HEK293T (cell line): Measurements from ENCODE around the gene TBX2.

Source experiments
- CTCF ChIA-PET: fragments of 350-600 bp; formaldehyde crosslinking; extraction: SDS; loops from one replicate; lab custom pipeline; 2021; ENCODE audit warnings: antibody characterized with exemption, inconsistent platforms; lab: Yijun Ruan, JAX
- POLR2A ChIA-PET: fragments of 350-600 bp; formaldehyde crosslinking; extraction: SDS; loops from one replicate; lab custom pipeline; 2020; ENCODE audit warnings: antibody characterized with exemption, inconsistent platforms; lab: Yijun Ruan, JAX
- DNase-seq: peaks from one replicate; pipeline ENCODE4 v3.0.0; 2012; ENCODE audit warnings: mixed read lengths; ENCODE audit errors: extremely low spot score
- ARNT ChIP-seq: fragments of 450-650 bp; IDR thresholded peaks from 2 replicates; pipeline ENCODE4 v1.6.1; 2017; ENCODE audit warnings: mild to moderate bottlenecking
- BHLHE40 ChIP-seq: fragments of 450-650 bp; IDR thresholded peaks from 2 replicates; pipeline ENCODE4 v1.6.1; 2016; ENCODE audit warnings: mild to moderate bottlenecking, moderate library complexity, borderline replicate concordance
- CTBP1 ChIP-seq: fragments of 450-650 bp; IDR thresholded peaks from 2 replicates; pipeline ENCODE4 v1.6.1; 2016; ENCODE audit warnings: borderline replicate concordance
- ELF4 ChIP-seq: fragments of 450-650 bp; IDR thresholded peaks from 2 replicates; pipeline ENCODE4 v1.6.1; 2017; ENCODE audit warnings: antibody characterized with exemption
- FOXA1 ChIP-seq: fragments of 450-650 bp; IDR thresholded peaks from 2 replicates; pipeline ENCODE4 v1.6.1; 2016; ENCODE audit warnings: mild to moderate bottlenecking
- FOXK2 ChIP-seq: fragments of 450-650 bp; IDR thresholded peaks from 2 replicates; pipeline ENCODE4 v1.6.1; 2016; ENCODE audit warnings: mild to moderate bottlenecking
- FOXM1 ChIP-seq: fragments of 450-650 bp; IDR thresholded peaks from 2 replicates; pipeline ENCODE4 v1.6.1; 2017; ENCODE audit warnings: mild to moderate bottlenecking, borderline replicate concordance
- HDGF ChIP-seq: fragments of 450-650 bp; IDR thresholded peaks from 2 replicates; pipeline ENCODE4 v1.6.1; 2017; ENCODE audit warnings: antibody characterized with exemption, borderline replicate concordance
- L3MBTL2 ChIP-seq: fragments of 450-650 bp; conservative IDR thresholded peaks from 2 replicates; pipeline ENCODE4 v1.6.1; 2016; ENCODE audit warnings: mild to moderate bottlenecking
- LEF1 ChIP-seq: fragments of 450-650 bp; IDR thresholded peaks from 2 replicates; pipeline ENCODE4 v1.6.1; 2017; ENCODE audit warnings: mild to moderate bottlenecking, borderline replicate concordance
- NFRKB ChIP-seq: fragments of 450-650 bp; IDR thresholded peaks from 2 replicates; pipeline ENCODE4 v1.6.1; 2016; ENCODE audit warnings: mild to moderate bottlenecking, moderate library complexity
- PKNOX1 ChIP-seq: fragments of 450-650 bp; IDR thresholded peaks from 2 replicates; pipeline ENCODE4 v1.6.1; 2016
- SP1 ChIP-seq: fragments of 450-650 bp; IDR thresholded peaks from 2 replicates; pipeline ENCODE4 v1.6.1; 2017
- SUZ12 ChIP-seq: fragments of 450-650 bp; IDR thresholded peaks from 2 replicates; pipeline ENCODE4 v1.6.1; 2016; ENCODE audit warnings: mild to moderate bottlenecking
- TARDBP ChIP-seq: fragments of 450-650 bp; IDR thresholded peaks from 2 replicates; pipeline ENCODE4 v1.6.1; 2016
- ZNF384 ChIP-seq: fragments of 450-650 bp; IDR thresholded peaks from 2 replicates; pipeline ENCODE4 v1.6.1; 2016

TBX2 gene

DNA sequence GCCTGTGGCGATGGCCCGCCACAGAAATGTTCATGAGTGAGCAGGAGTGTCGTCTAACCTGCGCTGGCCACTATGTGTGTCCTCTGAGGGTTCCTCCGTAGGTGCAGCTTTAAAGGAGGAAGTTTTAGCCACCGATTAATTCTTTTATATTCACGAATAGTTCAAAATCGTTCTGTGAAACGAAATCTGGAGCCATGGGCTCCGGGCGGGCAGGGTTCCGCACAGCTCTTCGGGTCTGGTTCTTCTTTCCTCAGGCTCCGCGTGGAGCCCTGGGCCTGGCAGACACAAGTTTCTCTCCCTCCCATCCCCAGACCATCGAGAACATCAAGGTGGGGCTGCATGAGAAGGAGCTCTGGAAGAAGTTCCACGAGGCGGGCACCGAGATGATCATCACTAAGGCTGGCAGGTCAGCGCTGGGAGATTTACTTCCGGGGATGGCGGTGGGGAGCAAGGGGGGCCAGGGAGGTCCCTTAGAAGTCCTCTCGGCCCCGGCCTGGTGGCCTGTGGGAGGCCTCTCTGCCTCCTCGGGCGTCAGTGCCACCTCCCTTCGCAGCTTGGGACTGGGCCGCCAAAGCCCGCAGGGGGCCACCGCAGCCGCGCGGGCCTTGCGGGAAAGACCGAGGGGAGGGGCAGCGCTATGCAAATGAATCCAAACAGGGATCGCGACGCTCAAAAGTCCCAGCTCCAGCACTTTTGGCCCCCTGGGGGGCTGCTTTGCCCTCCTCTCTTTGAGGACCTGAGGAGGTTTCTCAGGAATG, 57.8 kb downstream of the TBX2 start:
- POLR2A ChIA-PET = no interaction called here
- no peak for TF ChIP-seq TARDBP
- TF ChIP-seq SUZ12 = no peak
- no peak for TF ChIP-seq HDGF
- no peak for TF ChIP-seq L3MBTL2
- TF ChIP-seq SP1 = no peak
- no peak for TF ChIP-seq FOXK2
- no peak for TF ChIP-seq NFRKB
- no peak for TF ChIP-seq CTBP1
- TF ChIP-seq ARNT = no peak
- TF ChIP-seq BHLHE40 = no peak
- no peak for TF ChIP-seq PKNOX1
- no peak for TF ChIP-seq ELF4
- no peak for TF ChIP-seq FOXM1
- TF ChIP-seq FOXA1 = no peak
- no peak for TF ChIP-seq ZNF384
- TF ChIP-seq LEF1 = no peak
- CTCF ChIA-PET = no interaction called here
- DNase-seq = no peak

DNA sequence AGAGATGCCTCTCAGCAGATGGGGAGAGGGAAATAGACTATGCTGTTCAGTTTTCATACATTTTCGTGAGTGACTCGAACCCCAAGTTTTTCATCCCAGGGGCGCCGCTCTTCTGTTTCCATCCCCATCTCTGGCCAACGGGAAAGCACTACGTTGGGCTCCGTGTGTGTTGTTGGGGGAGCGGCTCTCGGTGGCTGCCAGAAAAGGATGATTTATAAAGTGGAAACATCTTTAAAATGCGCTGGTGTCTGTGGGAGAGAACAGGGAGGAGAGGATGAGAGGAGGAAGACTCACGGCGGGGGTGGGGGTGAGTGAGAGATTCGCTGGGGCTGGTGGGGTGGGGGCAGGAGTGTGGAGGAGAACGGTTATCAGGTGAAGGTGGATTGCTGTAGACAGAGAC, 58.4 kb downstream of the TBX2 start:
- DNase-seq = no peak
- CTCF ChIA-PET = no interaction called here
- POLR2A ChIA-PET = no interaction called here
- TF ChIP-seq BHLHE40 (no peak), NFRKB (no peak), TARDBP (no peak), L3MBTL2 (no peak), CTBP1 (no peak), ZNF384 (no peak), SP1 (no peak), SUZ12 (no peak)

DNA sequence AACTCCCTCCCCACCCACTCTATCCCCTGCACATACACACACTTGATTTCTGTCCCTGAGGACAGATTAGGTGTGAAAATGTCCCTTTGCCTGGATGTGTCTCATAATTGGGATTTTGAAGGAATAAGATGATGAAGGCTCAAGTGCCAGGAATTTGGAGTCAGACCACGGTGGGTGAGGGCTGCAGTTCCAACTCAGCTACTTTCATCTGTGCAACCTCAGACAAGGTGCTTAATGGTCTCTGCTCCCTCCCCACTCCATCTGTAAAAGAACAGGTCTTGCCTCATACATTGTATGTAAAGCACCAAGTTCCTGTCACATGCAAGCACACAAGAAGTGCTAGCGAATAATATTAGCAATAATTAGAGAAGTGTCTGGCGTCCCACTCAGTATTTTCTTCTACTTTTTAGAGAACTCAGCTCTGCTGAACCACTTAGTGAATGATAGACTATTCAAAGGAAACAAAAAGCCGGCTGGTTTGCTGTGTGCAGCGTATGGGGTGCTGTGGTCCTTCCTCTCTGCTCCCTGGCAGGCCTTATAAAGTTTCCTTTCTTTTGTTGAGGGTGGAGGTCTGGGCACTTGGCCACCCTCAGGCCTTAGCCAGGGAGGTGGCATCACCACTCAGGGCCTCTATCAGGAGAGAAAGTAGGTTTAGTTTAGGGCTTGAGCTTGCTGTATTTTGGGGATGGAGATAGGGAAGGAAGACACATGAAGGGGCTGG, 58.9 kb downstream of the TBX2 start:
- TF ChIP-seq CTBP1 (no peak), BHLHE40 (no peak), PKNOX1 (no peak), SUZ12 (no peak), ZNF384 (no peak), FOXA1 (no peak), SP1 (no peak), HDGF (no peak), NFRKB (no peak), FOXK2 (no peak), TARDBP (no peak), LEF1 (no peak)
- ChIA-PET CTCF (no interaction called here), POLR2A (no interaction called here)
- no peak for DNase-seq
